AG04450 (cell line): ENCODE measurements around the gene PGAP6. TPM values are rescaled to one million over a fixed set of nuclear protein-coding genes. Genes with fewer than 3 reads are reported as not detected.

ENCODE experiments used
- CTCF ChIA-PET: fragments of 300-600, 350-600 bp; formaldehyde crosslinking; extraction: SDS; loops from one replicate; lab custom pipeline; 2022; ENCODE audit warnings: antibody characterized with exemption, inconsistent platforms; lab: Charles Lee
- POLR2A ChIA-PET: fragments of 350-600 bp; formaldehyde crosslinking; extraction: SDS; loops from one replicate; lab custom pipeline; 2021; ENCODE audit warnings: antibody characterized with exemption, inconsistent platforms; lab: Yijun Ruan, JAX
- DNase-seq: peaks from one replicate; pipeline ENCODE4 v3.0.0-alpha.2; 2011; ENCODE audit warnings: low read depth, low spot score
- H3K27ac ChIP-seq: one replicate; pipeline ENCODE4 v1.5.1; 2012; ENCODE audit warnings: low read depth, low read length, control low read depth
- H3K27me3 ChIP-seq: one replicate; pipeline ENCODE4 v1.6.0; 2012; ENCODE audit warnings: low read length; ENCODE audit not compliant: control insufficient read depth, insufficient read depth
- H3K4me3 ChIP-seq: 2 replicates; pipeline ENCODE4 v1.5.1; 2011; ENCODE audit warnings: mild to moderate bottlenecking, low read depth, low read length, control low read depth
- H3K9me3 ChIP-seq: 2 replicates; pipeline ENCODE4 v1.5.1; 2012; ENCODE audit warnings: low read length; ENCODE audit not compliant: control insufficient read depth, insufficient read depth
- CTCF ChIP-seq: IDR thresholded peaks from 2 replicates; pipeline ENCODE4 v1.5.1; 2011; ENCODE audit warnings: low read depth, low read length, control low read depth, inconsistent platforms
- polyA plus RNA-seq: library from polyadenylated mRNA; depleted of rRNA; stranded (reverse); fragments of >200 nt; gene quantifications from 2 replicates; pipeline ENCODE4 v1.2.3, GENCODE V29; 2011

The PGAP6 gene
- polyA plus RNA-seq, 1 experiment: 40.8 TPM

DNA sequence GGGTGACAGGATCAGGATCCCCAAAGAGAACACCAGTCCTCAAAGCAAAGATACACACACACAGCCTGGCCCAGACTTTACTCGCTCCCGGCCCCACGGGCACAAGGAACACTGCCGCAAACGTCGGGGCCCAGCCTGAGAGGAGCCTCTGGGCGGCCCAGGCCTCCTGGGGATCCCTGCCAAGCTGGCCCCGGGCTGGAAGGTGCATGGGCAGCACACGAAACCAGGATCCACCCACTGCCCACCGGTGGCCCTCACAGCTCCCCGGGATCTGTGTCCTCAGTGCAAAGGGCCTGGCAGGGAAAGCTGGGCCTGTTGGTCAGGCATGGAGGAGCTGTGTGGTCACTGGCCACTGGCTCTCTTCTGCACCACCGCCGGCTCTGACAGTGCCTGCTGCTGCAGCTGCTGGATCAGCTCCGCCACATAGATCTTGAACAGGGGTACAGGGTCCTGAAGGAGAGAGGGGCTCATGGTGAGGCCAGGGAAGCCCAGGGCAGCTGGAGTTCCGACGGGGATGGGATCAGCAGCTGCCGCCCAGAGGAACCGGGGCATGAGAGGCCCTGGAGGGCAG lies 14.4 kb downstream of the PGAP6 start:
- H3K27me3 ChIP-seq: no peaks in the 10 kb centered on the region
- DNase-seq: no peak
- ChIA-PET CTCF (no interaction called here), POLR2A (no interaction called here)
- no peak for TF ChIP-seq CTCF
- H3K9me3 ChIP-seq: no peaks in the 10 kb centered on the region; the same call in 1 of the 2 replicates
- no peak overlapping the region for H3K27ac ChIP-seq
- no peak overlapping the region for H3K4me3 ChIP-seq

GRCh38 chr16:366476-366875 lies 15.3 kb downstream of the PGAP6 start:
- no peak for DNase-seq
- ChIA-PET POLR2A (no interaction called here), CTCF (no interaction called here)
- H3K4me3 ChIP-seq: no peak overlapping the region
- no peaks in the 10 kb centered on the region for H3K27me3 ChIP-seq
- H3K9me3 ChIP-seq: no peaks in the 10 kb centered on the region; the same call in 1 of the 2 replicates
- H3K27ac ChIP-seq: no peak overlapping the region
- no peak for TF ChIP-seq CTCF

DNA sequence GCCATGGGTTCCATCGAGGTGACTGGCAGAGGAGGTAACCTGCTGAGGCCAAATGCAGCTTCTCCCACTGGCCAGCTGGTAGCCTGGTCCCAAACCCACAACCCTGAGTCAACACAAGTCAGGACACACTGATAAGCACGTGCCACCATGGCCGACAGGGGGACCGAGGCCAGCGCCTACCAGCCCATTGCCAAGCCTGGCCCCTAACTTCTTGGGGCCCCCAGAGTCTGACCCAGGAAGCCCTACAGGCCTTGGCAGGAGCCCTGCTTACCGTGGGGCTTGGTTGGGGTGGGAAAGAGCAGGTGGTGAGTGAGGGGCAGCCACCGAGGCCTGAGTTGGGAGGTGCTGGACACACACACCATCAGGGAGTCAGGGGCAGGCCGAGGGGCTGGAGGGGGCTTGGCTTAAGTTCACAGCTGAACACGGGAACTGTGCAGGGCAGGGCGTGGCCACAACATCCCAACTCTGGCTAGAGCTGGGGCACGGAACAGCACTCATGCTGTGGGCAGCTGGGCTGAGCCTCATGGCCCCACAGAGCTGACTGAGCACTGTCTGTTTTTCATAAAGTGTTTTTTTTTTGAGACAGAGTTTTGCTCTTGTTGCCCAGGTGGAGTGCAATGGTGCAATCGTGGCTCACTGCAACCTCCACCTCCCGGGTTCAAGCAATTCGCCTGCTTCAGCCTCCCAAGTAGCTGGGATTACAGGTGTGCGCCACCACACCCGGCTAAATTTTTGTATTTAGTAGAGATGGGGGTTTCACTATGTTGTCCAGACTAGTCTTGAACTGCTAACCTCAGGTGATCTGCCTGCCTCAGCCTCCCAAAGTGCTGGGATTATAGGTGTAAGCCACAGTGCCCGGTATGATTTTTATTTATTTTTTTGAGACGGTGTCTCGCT lies 16.9 kb downstream of the PGAP6 start:
- no peaks in the 10 kb centered on the region; the same call in 1 of the 2 replicates for H3K9me3 ChIP-seq
- ChIA-PET POLR2A (interaction anchor here (1.1 kb wide), 1 partner anchor 136 kb away, joined by 3 read pairs; the partner anchor contains the start of gene LUC7L), CTCF (interaction anchor here (1.0 kb wide), 1 partner anchor 258 kb away, joined by 3 read pairs; no protein-coding TSS in a partner anchor)
- H3K27ac ChIP-seq: no peak overlapping the region
- H3K27me3 ChIP-seq: no peaks in the 10 kb centered on the region
- TF ChIP-seq CTCF: no peak
- DNase-seq: no peak
- H3K4me3 ChIP-seq: no peak overlapping the region

GRCh38 chr16:363766-364490 lies 17.9 kb downstream of the PGAP6 start:
- no peak for DNase-seq
- ChIA-PET POLR2A (no interaction called here), CTCF (interaction anchor here (1.0 to 1.9 kb wide), 2 partner anchors 129 to 257 kb away, joined by 3 to 4 read pairs; partner anchors contain the start of gene FAM234A)
- Histone ChIP-seq H3K27me3 (no peaks in the 10 kb centered on the region), H3K9me3 (no peaks in the 10 kb centered on the region; the same call in 1 of the 2 replicates), H3K4me3 (no peak overlapping the region), H3K27ac (no peak overlapping the region)
- TF ChIP-seq CTCF: no peak
